HG03045 (cell line): Measurements from ENCODE around the gene ADGRL3.

ENCODE experiments used
- ATAC-seq: cut with Tn5 transposase; IDR thresholded peaks from one replicate; pipeline ENCODE4 v1.9.1; 2021; ENCODE audit warnings: mild to moderate bottlenecking, moderate library complexity; ENCODE audit not compliant: unreplicated experiment

Gene ADGRL3

DNA sequence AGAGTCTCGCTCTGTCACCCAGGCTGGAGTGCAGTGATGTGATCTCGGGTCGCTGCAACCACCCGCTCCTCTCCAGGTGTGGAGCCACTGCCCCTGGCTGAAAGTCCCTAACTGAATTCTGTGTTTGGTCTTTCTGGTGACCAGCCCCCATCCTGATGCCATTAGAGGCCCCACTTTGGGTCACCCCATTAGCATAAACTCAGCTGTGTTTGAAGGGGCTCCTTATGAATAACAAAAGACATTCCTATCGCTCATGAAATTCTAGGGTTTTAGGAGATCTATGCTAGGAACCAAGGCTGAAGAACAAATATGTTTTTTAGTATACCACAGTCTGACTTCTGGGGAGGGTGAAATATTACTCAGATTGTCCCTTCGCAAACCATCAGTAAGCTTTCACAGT, 652.9 kb downstream of the ADGRL3 start:
- no peak for ATAC-seq

GRCh38 chr4:61860376-61860775, 660.2 kb downstream of the ADGRL3 start:
- no peak for ATAC-seq

DNA sequence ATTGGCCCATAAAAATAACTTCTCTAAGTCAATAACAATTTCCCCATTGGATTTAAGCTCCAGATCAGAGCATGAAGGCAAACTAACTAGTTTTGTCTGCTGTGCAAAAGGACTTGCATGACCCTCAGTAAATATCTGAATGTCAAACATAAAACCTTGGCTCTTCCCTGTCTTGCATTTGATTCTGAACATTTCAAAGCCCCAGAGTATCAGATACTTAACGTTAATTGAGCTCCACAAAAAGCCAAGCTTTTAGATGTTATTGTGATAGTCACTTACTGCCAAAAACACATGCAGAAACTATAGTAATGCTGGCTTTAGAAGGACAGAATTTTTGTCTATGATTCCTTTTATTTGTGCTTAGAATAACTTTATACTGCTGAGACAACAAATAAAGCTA, 664.2 kb downstream of the ADGRL3 start:
- ATAC-seq: no peak

GRCh38 chr4:61866378-61867030, 666.4 kb downstream of the ADGRL3 start:
- ATAC-seq: no peak

DNA sequence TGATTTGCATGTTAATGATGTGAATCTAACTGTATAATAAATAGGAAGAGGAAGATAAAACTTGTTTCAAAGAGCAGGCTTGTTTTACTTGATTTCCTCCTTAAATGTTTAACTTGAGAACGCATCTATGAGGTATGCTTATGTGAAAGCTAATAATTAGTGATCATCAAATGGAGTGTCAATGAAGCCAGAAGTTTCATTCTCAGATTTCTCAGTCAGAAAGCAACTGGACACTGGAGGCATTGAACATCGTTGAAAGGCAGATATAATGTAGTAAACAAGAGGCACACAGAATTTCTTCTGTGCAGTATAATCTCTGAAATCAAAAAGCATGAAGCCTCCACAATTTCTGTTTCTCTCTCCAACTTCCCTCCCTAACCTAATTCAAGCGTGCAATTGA, 672.9 kb downstream of the ADGRL3 start:
- no peak for ATAC-seq

GRCh38 chr4:61877266-61877665, 677.1 kb downstream of the ADGRL3 start:
- ATAC-seq: no peak

DNA sequence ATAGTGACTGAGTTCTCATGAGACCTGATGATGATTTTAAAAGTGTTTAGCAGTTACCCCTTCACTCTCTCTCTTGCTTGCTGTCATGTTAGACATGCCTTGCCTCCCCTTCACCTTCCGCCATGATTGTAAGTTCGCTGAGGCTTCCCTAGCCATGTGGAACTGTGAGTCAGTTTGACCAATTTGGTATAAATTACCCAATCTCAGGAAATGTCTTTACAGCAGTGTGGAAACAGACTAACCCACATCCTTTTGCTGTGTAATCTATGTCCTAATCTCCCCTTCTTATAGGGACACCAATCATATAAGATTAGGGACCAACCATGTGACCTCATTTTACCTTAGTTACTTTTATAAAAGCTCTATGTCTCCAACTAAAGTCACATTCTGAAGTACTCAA, 677.8 kb downstream of the ADGRL3 start:
- no peak for ATAC-seq

DNA sequence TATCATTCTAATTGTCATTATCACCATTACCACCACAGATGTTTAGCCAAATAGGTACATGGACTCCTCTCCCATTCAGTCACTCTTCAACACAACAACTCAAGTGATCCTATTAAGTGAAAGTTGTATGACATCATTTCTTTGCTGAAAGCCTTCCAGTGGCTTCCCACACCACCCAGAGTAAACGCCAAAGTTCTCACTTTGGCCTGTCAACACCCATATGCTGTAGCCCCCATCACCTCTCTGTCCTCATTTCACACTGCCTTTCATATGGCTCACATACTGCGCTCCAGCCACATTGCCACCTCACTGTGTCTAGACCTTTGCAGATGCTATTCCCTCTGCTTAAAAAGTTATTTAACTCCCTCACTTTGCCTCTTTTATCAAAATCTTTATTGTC, 682.3 kb downstream of the ADGRL3 start:
- ATAC-seq: no peak

DNA sequence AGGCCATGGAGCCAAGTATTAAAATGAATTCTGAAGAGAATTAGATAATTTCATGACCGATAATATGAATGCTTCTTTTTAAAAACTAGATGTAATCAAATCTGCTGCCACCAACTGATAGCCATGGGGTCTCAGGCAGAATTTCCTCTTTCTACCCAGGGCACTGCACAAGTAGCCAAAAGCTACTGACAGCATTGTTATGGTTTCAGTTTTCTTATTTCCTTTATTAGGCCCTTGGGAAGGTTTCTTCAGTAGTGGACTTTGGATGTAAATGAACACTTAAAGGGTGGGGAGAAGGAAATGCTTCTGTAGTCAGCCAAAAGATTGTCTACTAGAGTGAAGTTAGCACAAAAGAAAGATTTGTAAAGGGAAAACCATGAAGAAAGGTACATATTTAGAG, 686.0 kb downstream of the ADGRL3 start:
- ATAC-seq: no peak

GRCh38 chr4:61889117-61889516, 689.0 kb downstream of the ADGRL3 start:
- no peak for ATAC-seq

DNA sequence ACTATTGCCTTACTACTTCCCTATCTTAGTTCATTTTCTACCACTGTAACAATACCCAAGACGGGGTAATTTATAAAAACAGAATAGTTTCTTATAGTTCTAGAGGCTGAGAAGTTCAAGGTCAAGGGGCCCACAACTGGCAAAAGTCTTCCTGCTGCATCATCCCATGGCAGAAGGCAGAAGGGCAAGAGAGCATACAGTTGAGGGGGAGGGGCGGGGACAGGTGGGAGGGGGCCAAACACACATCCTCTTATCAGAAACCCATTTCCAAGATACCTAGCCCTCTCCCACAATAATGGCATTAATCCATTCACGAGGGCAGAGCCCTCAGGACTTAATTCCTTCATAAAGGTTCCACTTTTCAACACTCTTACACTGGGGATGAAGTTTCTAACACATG, 690.2 kb downstream of the ADGRL3 start:
- ATAC-seq: no peak

- no peak for ATAC-seq
Observed at GRCh38 chr4:61891953-61892352, 691.8 kb downstream of the ADGRL3 start.

DNA sequence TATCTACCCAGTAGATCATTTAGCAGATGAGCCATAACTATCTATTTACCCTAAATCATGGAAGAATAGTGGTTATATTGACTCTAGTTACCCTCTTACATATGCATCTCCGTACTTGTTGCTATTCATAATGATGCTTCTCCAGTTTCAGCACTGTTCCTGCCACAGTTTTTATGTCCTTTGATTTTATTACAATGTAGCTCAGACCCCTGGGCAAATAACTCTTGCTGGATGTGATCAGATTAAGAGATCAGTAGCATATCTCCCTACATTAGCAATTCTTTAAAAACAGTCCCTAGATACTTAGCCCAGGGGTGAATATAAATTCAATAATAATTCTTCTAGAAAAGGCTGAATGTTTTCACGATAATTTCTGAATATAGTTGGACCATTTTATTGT, 696.5 kb downstream of the ADGRL3 start:
- no peak for ATAC-seq

DNA sequence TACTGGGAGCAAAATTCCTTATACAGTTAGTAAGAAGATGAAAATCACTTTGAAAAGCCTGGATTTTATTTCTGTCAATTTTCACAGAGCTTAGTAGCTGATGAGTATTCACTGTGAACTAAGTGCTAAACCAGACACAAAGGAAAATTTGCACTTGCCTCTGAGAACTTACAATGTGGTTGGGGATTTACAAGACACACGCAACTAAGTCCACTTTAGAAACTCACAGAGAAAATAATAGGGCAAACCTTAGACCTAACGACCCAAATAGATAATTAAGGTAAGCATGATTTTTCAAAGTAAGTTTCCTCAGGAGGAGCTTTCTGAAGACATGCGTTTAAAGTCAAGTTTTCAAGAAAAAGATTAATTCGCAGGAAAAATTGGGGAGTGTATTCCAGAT, 708.9 kb downstream of the ADGRL3 start:
- ATAC-seq: no peak

DNA sequence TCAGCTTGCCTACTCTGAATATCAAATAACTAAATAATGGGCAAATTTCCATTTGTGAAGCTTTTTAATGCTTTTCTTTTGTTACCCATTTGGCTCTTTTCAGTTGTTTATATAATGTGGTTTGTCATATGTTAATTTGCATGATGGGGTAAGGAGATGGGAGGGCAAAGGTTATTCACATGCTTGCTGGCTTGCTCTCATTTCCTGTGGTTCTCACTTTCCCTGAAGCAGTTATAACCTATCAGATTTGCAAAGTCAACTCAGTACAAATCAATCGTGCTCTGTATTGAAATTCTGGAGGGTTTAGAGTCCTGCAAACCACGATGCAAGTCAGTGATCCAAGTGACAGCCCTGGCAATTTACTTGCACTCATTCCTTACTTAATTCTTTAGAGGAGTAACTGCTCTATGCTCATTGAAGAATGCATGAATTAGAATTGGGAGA, 711.2 kb downstream of the ADGRL3 start:
- no peak for ATAC-seq

DNA sequence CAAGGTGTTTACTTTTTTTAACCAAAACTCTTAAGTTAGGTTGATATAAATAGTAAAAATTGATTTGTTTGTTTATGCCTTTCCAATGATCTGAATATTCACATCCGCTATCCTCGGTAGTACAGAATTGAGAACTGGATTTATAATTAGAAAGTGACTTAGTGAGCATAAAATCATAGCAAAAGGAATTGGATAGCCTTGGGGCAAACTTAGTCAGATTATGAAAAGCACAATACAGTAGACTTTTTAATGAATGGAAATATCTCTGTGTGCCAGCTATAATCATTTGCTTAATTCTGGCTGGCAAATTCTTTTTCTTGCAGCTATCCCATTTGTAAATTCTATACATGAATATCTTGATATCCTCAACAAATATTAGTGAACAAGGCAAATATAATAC, 713.5 kb downstream of the ADGRL3 start:
- no peak for ATAC-seq

DNA sequence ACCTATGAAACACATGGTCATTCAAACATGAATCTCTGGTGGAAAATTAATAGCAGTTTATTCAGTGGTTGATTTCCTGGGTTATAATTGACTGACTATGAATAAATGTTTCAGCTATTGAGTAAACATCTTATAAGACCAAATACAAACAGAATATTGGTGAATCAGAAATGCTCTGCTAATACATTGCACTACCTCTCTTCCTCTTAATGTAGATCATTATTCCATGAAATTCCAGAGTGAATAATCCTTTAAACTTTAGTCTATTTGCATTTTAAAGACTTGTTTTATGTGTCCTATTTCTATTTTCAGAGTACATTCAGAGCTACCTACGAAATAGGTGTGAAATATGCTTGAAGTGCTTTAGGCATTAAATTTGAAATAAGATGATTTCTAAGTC, 715.4 kb downstream of the ADGRL3 start:
- ATAC-seq: no peak

- no peak for ATAC-seq
Observed at GRCh38 chr4:61918507-61918906, 718.4 kb downstream of the ADGRL3 start.

- ATAC-seq: no peak
Observed at GRCh38 chr4:61918987-61919386, 718.9 kb downstream of the ADGRL3 start.

DNA sequence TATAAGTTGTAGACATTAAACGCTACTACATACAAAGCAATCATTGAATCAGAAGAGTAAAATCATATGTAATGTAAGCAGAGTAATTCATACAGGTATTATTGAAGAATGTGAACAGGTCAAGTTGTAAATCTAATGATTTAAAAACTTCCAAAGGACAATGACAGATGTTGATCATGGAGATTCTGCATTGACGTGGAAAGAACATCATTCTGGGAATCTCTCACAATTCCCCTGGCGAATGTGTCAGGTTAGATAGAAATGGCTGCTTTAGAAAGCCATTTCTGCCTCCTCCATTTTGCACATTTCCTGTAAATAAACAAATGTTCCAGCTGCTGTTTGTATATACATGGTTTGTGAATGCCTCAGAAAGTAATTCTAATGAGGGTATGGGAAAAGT, 719.4 kb downstream of the ADGRL3 start:
- ATAC-seq: no peak

GRCh38 chr4:61921920-61922319, 721.8 kb downstream of the ADGRL3 start:
- no peak for ATAC-seq

GRCh38 chr4:61922766-61923165, 722.6 kb downstream of the ADGRL3 start:
- no peak for ATAC-seq

- ATAC-seq: no peak
Observed at GRCh38 chr4:61923179-61923578, 723.1 kb downstream of the ADGRL3 start.
